Occipital lobe (tissue), 2 donors: Measurements from ENCODE around the gene SRRM5. TPM values are rescaled to one million over a fixed set of nuclear protein-coding genes. Genes with fewer than 3 reads are reported as not detected.
"Not testable (repeated sequence)": the region's sequence is repeated elsewhere in the genome, so short reads cannot be mapped to it uniquely, and the experiment has no call there.

ENCODE experiments used
- DNase-seq: peaks from one replicate; lab custom pipeline; 2025; lab: John Stamatoyannopoulos, UW
- total RNA-seq: library from RNA; depleted of rRNA; stranded (reverse); fragments of >200 nt; gene quantifications from one replicate; pipeline ENCODE4 v1.2.3, GENCODE V29; 2014

Gene SRRM5
- total RNA-seq, result not detected

- no peak for DNase-seq
Observed at GRCh38 chr19:43611788-43612187, at the start of gene SRRM5. Gene SRRM5, plus strand, starts transcription at chr19:43612088. Its CDS starts 34 bp downstream, at chr19:43612122.

GRCh38 chr19:43562226-43562697, 49.6 kb upstream of the SRRM5 start:
- DNase-seq, result no peak

- peak; percentile 84 for DNase-seq
Observed at GRCh38 chr19:43562698-43563241, 49.1 kb upstream of the SRRM5 start.

- no peak for DNase-seq
Observed at GRCh38 chr19:43563816-43564457, 48.0 kb upstream of the SRRM5 start.

- peak; percentile 8 for DNase-seq
Observed at GRCh38 chr19:43564800-43565199, 47.1 kb upstream of the SRRM5 start.

GRCh38 chr19:43569657-43570056, 42.2 kb upstream of the SRRM5 start:
- no peak for DNase-seq

- no peak for DNase-seq
Observed at GRCh38 chr19:43570174-43570791, 41.6 kb upstream of the SRRM5 start.

- no peak for DNase-seq
Observed at GRCh38 chr19:43572171-43572588, 39.7 kb upstream of the SRRM5 start.

- DNase-seq, result no peak
Observed at GRCh38 chr19:43574424-43575155, 37.3 kb upstream of the SRRM5 start.

GRCh38 chr19:43575156-43575950, 36.5 kb upstream of the SRRM5 start, which contains the start of the genes PINLYP and XRCC1:
Gene PINLYP, plus strand, starts transcription at chr19:43575801. Its CDS starts 1,391 bp downstream, at chr19:43577192.
Gene XRCC1, minus strand, starts transcription at chr19:43575527. Its CDS starts 69 bp downstream, at chr19:43575458.
- DNase-seq, result peak; percentile 96

GRCh38 chr19:43575955-43576878, 35.7 kb upstream of the SRRM5 start:
- no peak for DNase-seq

GRCh38 chr19:43578787-43579186, 33.1 kb upstream of the SRRM5 start:
- no peak for DNase-seq

GRCh38 chr19:43581467-43581866, 30.4 kb upstream of the SRRM5 start:
- DNase-seq, result no peak

GRCh38 chr19:43582495-43582894, 29.4 kb upstream of the SRRM5 start:
- no peak for DNase-seq

GRCh38 chr19:43584484-43584883, 27.4 kb upstream of the SRRM5 start:
- DNase-seq, result no peak

GRCh38 chr19:43586346-43586745, 25.5 kb upstream of the SRRM5 start:
- no peak for DNase-seq

GRCh38 chr19:43587029-43587428, 24.9 kb upstream of the SRRM5 start:
- not testable (repeated sequence) for DNase-seq

- no peak for DNase-seq
Observed at GRCh38 chr19:43589277-43589676, 22.6 kb upstream of the SRRM5 start.

- DNase-seq, result no peak
Observed at GRCh38 chr19:43589678-43590077, 22.2 kb upstream of the SRRM5 start.
